Dermis microvascular lymphatic vessel endothelial cell (primary cell): Measurements from ENCODE around the gene GPC6. TPM values are rescaled to one million over a fixed set of nuclear protein-coding genes. Genes with fewer than 3 reads are reported as not detected.

Source experiments
- DNase-seq, 2 donors: peaks; one replicate each; pipeline versions ENCODE4 v3.0.0 to v3.0.0-alpha.2; 2010; ENCODE audit warnings: low read depth in 2 of 2
- total RNA-seq: library from RNA; depleted of rRNA; stranded (reverse); fragments of >200 nt; gene quantifications from 2 replicates; pipeline ENCODE4 v1.2.1, GENCODE V29; 2014

The GPC6 gene
- total RNA-seq, 1 donor from 2014 or later: under 0.01 TPM

DNA sequence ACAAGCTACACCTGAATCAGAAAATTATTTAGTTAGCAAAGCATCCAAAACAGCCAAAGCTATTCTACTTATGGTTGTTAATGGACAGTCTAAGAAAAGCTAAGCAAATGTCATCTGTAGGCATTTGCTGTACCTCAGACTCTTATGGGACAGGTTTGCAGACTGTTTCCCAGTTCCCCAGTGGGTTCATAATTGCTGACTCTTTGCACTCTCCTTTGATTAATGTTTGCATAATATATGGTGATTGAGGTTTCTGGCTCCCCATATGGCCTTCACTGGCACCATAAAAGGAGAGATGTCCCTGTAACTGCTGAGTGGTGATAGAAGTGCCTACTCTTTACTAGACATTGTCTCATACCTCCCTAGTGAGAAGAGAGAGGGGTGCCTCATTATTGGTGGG lies 142.1 kb downstream of the GPC6 start:
- no peak for DNase-seq

- no peak for DNase-seq
These were observed 146.2 kb downstream of the GPC6 start for GRCh38 chr13:93372856-93373255.

DNA sequence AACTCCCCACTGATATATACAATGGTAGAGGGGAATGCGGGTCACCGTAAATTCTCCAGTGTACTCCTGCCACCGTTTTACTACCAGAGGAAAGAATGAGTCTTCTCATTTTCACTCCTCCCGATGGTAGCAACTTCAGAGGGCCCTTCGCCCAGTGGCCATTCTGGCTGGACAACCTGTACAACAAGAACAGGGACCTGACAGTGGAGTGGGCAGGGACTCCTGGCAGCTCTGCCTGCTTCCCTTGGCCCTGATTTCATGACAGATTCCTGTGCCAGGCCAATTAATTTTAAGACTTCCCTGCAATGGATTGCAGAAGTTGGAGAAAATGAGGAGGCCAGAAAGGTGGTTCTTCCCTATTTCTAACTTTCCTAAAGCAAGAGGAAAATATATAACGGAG lies 148.9 kb downstream of the GPC6 start:
- DNase-seq: no peak

DNA sequence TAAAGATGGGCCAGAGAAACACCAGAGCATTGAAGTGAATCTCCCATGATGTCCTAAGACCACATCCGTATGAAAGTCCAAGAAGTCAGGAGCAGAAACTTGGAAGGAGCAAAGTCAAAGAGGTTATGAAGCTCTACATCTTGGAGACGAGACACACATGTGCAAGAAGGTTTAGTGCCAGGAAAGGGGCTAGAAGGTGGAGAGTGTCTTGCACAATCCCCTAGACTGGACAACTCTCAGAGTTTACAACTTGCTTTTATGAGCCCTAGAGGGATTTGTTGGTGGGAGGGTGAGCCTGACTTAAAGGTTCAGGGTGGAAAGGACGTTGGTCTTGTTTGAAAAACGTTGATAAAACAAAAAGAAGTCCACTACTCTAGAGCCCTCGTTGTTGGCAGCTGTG lies 150.6 kb downstream of the GPC6 start:
- DNase-seq: no peak

- no peak for DNase-seq
These were observed 151.6 kb downstream of the GPC6 start for GRCh38 chr13:93378184-93378583.

GRCh38 chr13:93386116-93386515 lies 159.5 kb downstream of the GPC6 start:
- no peak for DNase-seq

- no peak for DNase-seq
These were observed 162.1 kb downstream of the GPC6 start for GRCh38 chr13:93388701-93389100.

- no peak for DNase-seq
These were observed 171.0 kb downstream of the GPC6 start for GRCh38 chr13:93397619-93398018.

DNA sequence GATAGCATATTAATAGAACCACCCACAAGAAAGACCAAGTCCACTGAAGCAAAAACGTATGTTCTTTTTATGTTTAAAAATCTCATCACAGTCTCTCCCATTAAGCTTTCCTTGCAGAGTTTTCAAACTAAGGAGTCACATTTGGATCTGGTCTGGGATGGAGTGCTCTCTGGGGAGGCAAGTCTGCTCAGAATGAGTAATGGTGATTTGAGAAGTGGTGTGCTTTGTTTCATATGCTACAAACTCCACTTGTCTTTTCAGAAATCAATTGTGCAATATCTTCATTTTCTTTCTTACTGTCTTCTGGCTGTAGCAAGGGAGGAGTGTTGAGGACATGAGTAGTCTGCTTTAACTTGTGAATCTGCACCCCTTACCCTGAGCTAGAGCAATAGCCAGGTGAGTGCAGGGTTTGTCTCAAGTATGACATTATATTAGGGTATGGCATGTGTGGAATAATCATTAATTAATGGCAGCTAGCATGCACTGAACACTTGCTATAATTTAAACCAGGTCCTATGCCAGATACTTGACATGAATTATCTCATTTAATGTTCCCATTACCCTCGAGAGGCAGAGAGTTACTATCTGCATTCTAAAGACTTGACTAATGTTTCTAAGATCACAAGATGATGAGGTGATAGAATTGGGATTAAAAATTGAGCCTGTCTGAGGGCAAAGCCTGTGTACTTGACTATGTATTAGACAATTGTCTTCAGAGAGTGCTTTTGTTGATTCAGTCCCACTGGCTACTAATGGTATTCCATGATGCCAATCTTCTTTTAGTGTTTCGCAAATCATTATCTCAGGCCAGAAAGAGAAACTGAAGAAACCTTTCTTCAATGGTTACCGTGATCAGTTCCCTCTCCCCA lies 171.8 kb downstream of the GPC6 start:
- DNase-seq: no peak

GRCh38 chr13:93399212-93399611 lies 172.6 kb downstream of the GPC6 start:
- DNase-seq: no peak

DNA sequence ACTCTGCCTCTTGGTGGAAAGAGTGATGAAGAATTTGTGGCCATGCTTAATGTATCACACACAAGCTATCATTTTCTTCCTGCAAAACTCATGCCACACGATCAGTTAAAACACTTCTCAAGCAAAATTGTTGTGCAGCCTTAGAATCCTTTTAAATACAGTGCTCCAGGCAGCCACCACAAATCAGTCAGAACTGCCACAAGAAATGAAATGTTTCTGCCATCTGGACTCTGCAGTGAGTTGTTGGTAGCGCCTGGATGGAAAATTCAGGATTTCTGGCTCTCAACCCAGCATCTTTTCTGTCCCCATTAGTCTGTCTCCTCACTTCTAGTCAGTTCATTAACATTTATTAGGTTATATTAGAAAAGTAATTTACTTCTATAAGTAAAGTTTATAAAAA lies 179.5 kb downstream of the GPC6 start:
- no peak for DNase-seq

- DNase-seq: no peak
These were observed 180.9 kb downstream of the GPC6 start for GRCh38 chr13:93407551-93407950.

DNA sequence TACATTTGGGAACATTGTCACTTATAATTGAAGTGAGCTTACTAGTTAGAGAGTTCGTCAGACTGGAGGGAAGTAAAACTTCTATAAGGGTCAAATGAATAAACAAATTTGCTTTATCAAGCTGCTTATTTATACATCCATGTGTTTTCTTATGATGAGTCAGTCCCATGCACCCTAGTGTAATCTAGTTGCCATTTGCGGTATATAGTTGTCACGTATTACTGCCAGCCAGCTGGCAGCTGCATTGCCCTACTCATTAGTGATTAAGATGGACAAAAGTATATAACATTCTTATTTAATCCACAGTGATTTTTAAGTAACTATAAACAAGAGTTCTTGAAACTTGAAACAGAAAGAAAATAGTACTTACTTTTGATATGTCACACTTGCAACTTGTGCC lies 182.4 kb downstream of the GPC6 start:
- no peak for DNase-seq

DNA sequence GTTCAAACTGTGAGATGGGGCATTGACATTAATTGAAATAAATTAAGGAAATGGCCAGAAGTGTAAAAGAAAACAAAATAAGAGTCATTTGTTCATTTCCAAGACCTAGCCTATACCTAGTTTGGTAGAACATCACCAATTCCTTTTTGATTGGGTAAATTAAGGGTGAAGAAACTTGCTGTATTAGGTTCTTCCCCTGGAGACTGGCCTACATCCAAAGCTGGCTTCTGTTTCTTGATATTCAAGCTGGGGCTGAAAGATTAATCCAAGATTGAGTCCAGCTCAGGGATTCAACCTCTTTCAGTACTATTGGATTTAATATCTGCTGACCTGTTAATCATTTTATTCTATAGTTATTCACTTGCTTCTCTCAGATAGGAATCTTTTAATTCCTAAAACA lies 183.2 kb downstream of the GPC6 start:
- DNase-seq: no peak

- no peak for DNase-seq
These were observed 184.6 kb downstream of the GPC6 start for GRCh38 chr13:93411186-93411680.

DNA sequence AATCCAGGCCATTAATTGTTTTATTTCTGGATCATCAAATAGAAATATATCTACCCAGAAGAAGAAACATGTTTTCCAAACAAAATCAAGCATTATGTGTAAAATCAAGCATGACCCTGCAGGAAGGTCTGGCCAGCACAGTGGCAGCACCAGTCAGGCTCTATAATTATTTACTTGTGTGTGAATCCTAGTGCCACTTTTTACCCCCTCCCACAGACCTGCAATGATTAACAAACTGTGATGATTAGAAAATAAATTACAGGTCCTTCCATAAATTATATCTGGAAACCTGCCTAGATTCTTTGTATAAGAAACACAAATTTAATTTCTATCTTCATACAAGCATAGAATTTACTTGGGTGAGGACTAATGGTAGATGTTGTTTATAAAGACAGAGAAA lies 186.1 kb downstream of the GPC6 start:
- DNase-seq: no peak

GRCh38 chr13:93413972-93414717 lies 187.5 kb downstream of the GPC6 start:
- DNase-seq: no peak

DNA sequence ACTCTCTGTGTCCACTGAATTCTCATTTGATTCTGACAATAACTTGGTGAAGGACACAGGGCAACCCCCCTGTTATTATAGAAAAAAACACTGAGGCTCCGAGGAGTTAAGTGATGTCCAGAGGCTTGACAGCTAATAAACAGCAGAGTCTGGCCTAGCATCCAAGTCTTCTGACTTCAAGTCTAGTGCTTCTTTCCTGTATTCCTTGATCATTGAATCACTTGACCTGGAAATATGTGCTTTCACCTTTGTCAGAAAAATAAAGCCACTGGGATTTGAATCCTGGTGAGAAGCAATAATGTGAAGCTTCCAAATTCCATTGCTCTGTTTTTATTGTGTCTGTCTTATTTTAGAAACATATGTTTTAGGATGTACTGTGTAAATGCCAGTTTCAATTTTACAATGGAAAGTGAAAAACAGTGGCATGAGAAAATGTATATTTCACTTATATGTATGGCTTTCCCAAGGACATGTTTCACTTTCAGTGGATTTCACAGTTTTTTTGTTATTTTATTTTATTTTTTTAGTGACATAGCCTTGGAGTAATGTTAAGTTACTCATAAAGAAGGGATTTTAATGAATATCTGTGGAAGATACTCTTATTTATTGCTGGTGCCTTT lies 190.2 kb downstream of the GPC6 start:
- DNase-seq: no peak

- no peak for DNase-seq
These were observed 191.8 kb downstream of the GPC6 start for GRCh38 chr13:93418398-93418797.

GRCh38 chr13:93420206-93420605 lies 193.6 kb downstream of the GPC6 start:
- DNase-seq: no peak

DNA sequence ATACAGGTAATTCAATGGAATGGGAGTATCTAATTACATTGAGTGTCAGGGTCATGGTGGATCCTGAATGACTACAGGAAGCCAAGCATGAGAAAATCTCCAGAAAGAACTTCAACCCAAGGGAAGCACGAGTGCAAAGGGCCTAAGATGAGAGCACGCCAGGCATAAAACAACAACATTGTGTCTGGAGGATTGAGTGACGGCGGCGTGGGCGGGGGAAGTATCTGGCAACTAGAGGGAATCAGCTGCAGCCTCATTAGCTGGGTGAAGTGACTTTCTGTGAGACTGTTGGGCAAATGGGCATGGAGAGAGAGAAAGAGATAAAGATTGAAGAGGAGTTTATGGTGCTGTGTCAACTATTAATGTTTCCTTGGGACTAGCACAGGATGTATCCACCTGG lies 194.3 kb downstream of the GPC6 start:
- no peak for DNase-seq

DNA sequence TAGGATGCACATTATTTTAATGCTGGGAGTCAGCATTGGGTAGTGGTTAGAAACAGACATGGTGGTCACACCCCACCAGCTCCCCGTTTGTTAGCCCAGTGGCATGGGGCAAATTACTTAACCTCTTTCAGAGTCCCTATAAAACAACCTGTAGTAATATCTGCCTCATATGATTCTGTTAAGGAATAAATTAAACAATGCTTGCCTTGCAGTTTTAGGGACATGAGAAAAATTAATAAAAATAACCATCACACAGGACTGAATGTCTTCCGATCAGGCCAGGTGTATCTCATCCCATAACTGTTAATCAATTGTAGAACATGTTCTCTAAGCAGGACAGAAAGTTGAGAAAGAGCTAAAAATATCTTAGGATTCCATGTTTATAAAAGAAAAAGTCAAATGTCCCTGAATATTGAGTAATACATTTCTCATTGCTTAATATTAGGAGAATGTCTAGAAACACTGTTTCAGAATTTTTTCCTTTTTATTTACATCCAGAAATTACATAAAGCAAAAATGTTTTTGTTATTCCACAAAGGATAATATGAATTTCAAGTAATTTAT lies 196.5 kb downstream of the GPC6 start:
- DNase-seq: no peak
